ENCODE results near the gene DNM3.
"Not testable (repeated sequence)": the region's sequence is repeated elsewhere in the genome, so short reads cannot be mapped to it uniquely, and the experiment has no call there.

Gene DNM3

GRCh38 chr1:171841050-171841910 is at the start of gene DNM3:
Gene DNM3 (plus strand): TSS chr1:171841498. CDS start chr1:171841657, 159 bp downstream.
- peak; percentile 27 to 71 for DNase-seq (ENCODE audit: low read depth in 2 of 2)

GRCh38 chr1:171792656-171793369 is 48.5 kb upstream of the DNM3 start:
- DNase-seq (ENCODE audit: low read depth in 2 of 2) = no peak

GRCh38 chr1:171793636-171794035 is 47.7 kb upstream of the DNM3 start:
- no peak for DNase-seq (ENCODE audit: low read depth in 2 of 2)

GRCh38 chr1:171794085-171794484 is 47.2 kb upstream of the DNM3 start:
- peak in 1 of 2 donors; percentile 51 for DNase-seq (ENCODE audit: low read depth in 2 of 2)

GRCh38 chr1:171796592-171796991 is 44.7 kb upstream of the DNM3 start:
- no peak for DNase-seq (ENCODE audit: low read depth in 2 of 2)

- DNase-seq (ENCODE audit: low read depth in 2 of 2) = no peak
Observed at GRCh38 chr1:171798311-171798710, 43.0 kb upstream of the DNM3 start.

GRCh38 chr1:171798765-171799164 is 42.5 kb upstream of the DNM3 start:
- no peak for DNase-seq (ENCODE audit: low read depth in 2 of 2)

GRCh38 chr1:171799166-171799565 is 42.1 kb upstream of the DNM3 start:
- DNase-seq (ENCODE audit: low read depth in 2 of 2) = no peak

GRCh38 chr1:171799698-171800097 is 41.6 kb upstream of the DNM3 start:
- DNase-seq (ENCODE audit: low read depth in 2 of 2) = not testable (repeated sequence)

GRCh38 chr1:171800342-171800741 is 41.0 kb upstream of the DNM3 start:
- DNase-seq (ENCODE audit: low read depth in 2 of 2) = no peak

- no peak for DNase-seq (ENCODE audit: low read depth in 2 of 2)
Observed at GRCh38 chr1:171800851-171801250, 40.4 kb upstream of the DNM3 start.

GRCh38 chr1:171801487-171801891 is 39.8 kb upstream of the DNM3 start:
- no peak for DNase-seq (ENCODE audit: low read depth in 2 of 2)

- DNase-seq (ENCODE audit: low read depth in 2 of 2) = no peak
Observed at GRCh38 chr1:171802207-171802606, 39.1 kb upstream of the DNM3 start.

- no peak for DNase-seq (ENCODE audit: low read depth in 2 of 2)
Observed at GRCh38 chr1:171803045-171803444, 38.3 kb upstream of the DNM3 start.

GRCh38 chr1:171803461-171804022 is 37.8 kb upstream of the DNM3 start:
- DNase-seq (ENCODE audit: low read depth in 2 of 2) = no peak

GRCh38 chr1:171805395-171806115 is 35.7 kb upstream of the DNM3 start:
- DNase-seq (ENCODE audit: low read depth in 2 of 2) = no peak

GRCh38 chr1:171807556-171807955 is 33.7 kb upstream of the DNM3 start:
- DNase-seq (ENCODE audit: low read depth in 2 of 2) = no peak

- DNase-seq (ENCODE audit: low read depth in 2 of 2) = no peak
Observed at GRCh38 chr1:171809834-171810233, 31.5 kb upstream of the DNM3 start.

GRCh38 chr1:171811672-171812071 is 29.6 kb upstream of the DNM3 start:
- DNase-seq (ENCODE audit: low read depth in 2 of 2) = no peak

GRCh38 chr1:171814692-171815091 is 26.6 kb upstream of the DNM3 start:
- no peak for DNase-seq (ENCODE audit: low read depth in 2 of 2)

- no peak for DNase-seq (ENCODE audit: low read depth in 2 of 2)
Observed at GRCh38 chr1:171816300-171816901, 24.9 kb upstream of the DNM3 start.

Measured in stimulated activated CD8-positive, alpha-beta memory T cell treated with anti-CD3 and anti-CD28 coated beads, Interleukin-15, amount 100 ng/mL, for 4 hours (primary cell).